GM12878 (cell line): Measurements from ENCODE around the gene MAT2B.

Experiments used
- CHD2 ChIP-seq: IDR thresholded peaks from 2 replicates; pipeline ENCODE4 v1.6.1; 2011; ENCODE audit warnings: low read depth, low read length, improper control_type of control experiment, borderline replicate concordance
- CTCF ChIP-seq, 3 experiments: IDR thresholded peaks in 2 of 3; conservative IDR thresholded peaks in 1 of 3; 2 replicates each; pipeline ENCODE4 v1.5.1; 2011; ENCODE audit warnings: low read depth in 3 of 3, low read length in 3 of 3, mild to moderate bottlenecking in 3 of 3, control low read depth in 2 of 3, moderate library complexity in 2 of 3, inconsistent platforms in 1 of 3, mixed read lengths in 1 of 3; ENCODE audit not compliant: control insufficient read depth in 2 of 3, insufficient read depth in 1 of 3; ENCODE audit errors: extremely low read depth in 1 of 3
- EZH2 ChIP-seq: IDR thresholded peaks from 2 replicates; pipeline ENCODE4 v1.6.1; 2012; ENCODE audit warnings: low read depth, mild to moderate bottlenecking, control low read depth, inconsistent platforms, low read length, borderline replicate concordance; ENCODE audit not compliant: control insufficient read depth
- HDAC6 ChIP-seq: fragments of 200-600 bp; sonication (generic); IDR thresholded peaks from one replicate; pipeline ENCODE4 v1.8.0; 2017; ENCODE audit warnings: antibody characterized with exemption; ENCODE audit not compliant: unreplicated experiment
- MYC ChIP-seq: IDR thresholded peaks from 2 replicates; pipeline ENCODE4 v1.6.1; 2011; ENCODE audit warnings: mild to moderate bottlenecking, low read length, moderate library complexity, inconsistent platforms; ENCODE audit not compliant: insufficient read depth, insufficient replicate concordance, insufficient read length, severe bottlenecking
- NFIC ChIP-seq: IDR thresholded peaks from 2 replicates; pipeline ENCODE4 v1.6.1; 2012; ENCODE audit warnings: low read depth, mild to moderate bottlenecking, inconsistent platforms, low read length, moderate library complexity
- POLR2A ChIP-seq: IDR thresholded peaks from 2 replicates; pipeline ENCODE4 v1.6.1; 2011; ENCODE audit warnings: low read depth, mild to moderate bottlenecking, low read length
- POLR2AphosphoS5 ChIP-seq: IDR thresholded peaks from 2 replicates; pipeline ENCODE4 v1.6.1; 2011; ENCODE audit warnings: mild to moderate bottlenecking, low read length, inconsistent platforms
- RAD51 ChIP-seq: fragments of 450-650 bp; IDR thresholded peaks from 2 replicates; pipeline ENCODE4 v1.6.1; 2016; ENCODE audit warnings: moderate library complexity, mild to moderate bottlenecking, inconsistent platforms
- RCOR1 ChIP-seq: conservative IDR thresholded peaks from 2 replicates; pipeline ENCODE4 v1.6.1; 2012; ENCODE audit warnings: low read depth, low read length, improper control_type of control experiment
- REST ChIP-seq: IDR thresholded peaks from 2 replicates; pipeline ENCODE4 v1.6.1; 2012; ENCODE audit warnings: mild to moderate bottlenecking, low read depth, low read length
- RFX5 ChIP-seq: IDR thresholded peaks from 2 replicates; pipeline ENCODE4 v1.6.1; 2011; ENCODE audit warnings: low read depth, low read length, improper control_type of control experiment
- USF1 ChIP-seq: IDR thresholded peaks from 2 replicates; pipeline ENCODE4 v1.6.1; 2011; ENCODE audit warnings: borderline replicate concordance, low read depth, mild to moderate bottlenecking, moderate library complexity, mixed read lengths, low read length; ENCODE audit not compliant: insufficient read depth; ENCODE audit errors: extremely low read length
- ZSCAN29 ChIP-seq: fragments of 450-650 bp; IDR thresholded peaks from 2 replicates; pipeline ENCODE4 v1.6.1; 2017; ENCODE audit warnings: mild to moderate bottlenecking, moderate library complexity

GRCh38 chr5:163496286-163496685 lies 9.1 kb upstream of the MAT2B start:
- TF ChIP-seq POLR2AphosphoS5 (no peak), CTCF (IDR thresholded peaks at IDR 0.05 in 2 of 3, conservative IDR thresholded peaks at IDR 0.05 in 1 of 3; ENCODE audit: control insufficient read depth in 2 of 3, extremely low read depth in 1 of 3, insufficient read depth in 1 of 3, low read depth in 3 of 3, low read length in 3 of 3) (no peak), CHD2 (no peak), RCOR1 (no peak), MYC (no peak), USF1 (no peak), RFX5 (no peak), RAD51 (no peak), POLR2A (no peak), NFIC (no peak), REST (no peak), ZSCAN29 (no peak), EZH2 (no peak), HDAC6 (no peak)
